K562 (cell line): Measurements from ENCODE around the gene PRM3. TPM values are rescaled to one million over a fixed set of nuclear protein-coding genes. Genes with fewer than 3 reads are reported as not detected.

ENCODE experiments used
- ARID2 ChIP-seq: fragments of 450-650 bp; IDR thresholded peaks from 2 replicates; pipeline ENCODE4 v1.6.1; 2017; ENCODE audit warnings: antibody characterized with exemption, mild to moderate bottlenecking
- HCFC1 ChIP-seq: IDR thresholded peaks from 2 replicates; pipeline ENCODE4 v1.6.1; 2012; ENCODE audit warnings: low read depth, low read length, improper control_type of control experiment
- HDAC3 ChIP-seq: fragments of 450-650 bp; IDR thresholded peaks from 2 replicates; pipeline ENCODE4 v1.6.1; 2018; ENCODE audit warnings: borderline replicate concordance, mild to moderate bottlenecking, moderate library complexity; ENCODE audit not compliant: partially characterized antibody
- IFI16 ChIP-seq: fragments of 250-450 bp; sonication (Bioruptor Pico); IDR thresholded peaks from 2 replicates; pipeline ENCODE4 v2.1.2; 2022; ENCODE audit warnings: mild to moderate bottlenecking, inconsistent platforms
- JUN ChIP-seq, 2 experiments: sonication (generic) in 1 of 2; formaldehyde crosslinking in 1 of 2; IDR thresholded peaks; 2 replicates each; pipeline versions ENCODE4 v1.6.1 to v1.8.0; 2012 to 2022; ENCODE audit warnings: borderline replicate concordance in 2 of 2, mild to moderate bottlenecking in 2 of 2, improper control_type of control experiment in 1 of 2, low read depth in 1 of 2, low read length in 1 of 2, missing genetic modification reagents in 1 of 2
- JUNB ChIP-seq: fragments of 450-650 bp; formaldehyde crosslinking; conservative IDR thresholded peaks from 2 replicates; pipeline ENCODE4 v1.4.0; 2020; ENCODE audit warnings: mild to moderate bottlenecking
- KDM5B ChIP-seq: fragments of 200-600 bp; sonication (generic); IDR thresholded peaks from 2 replicates; pipeline ENCODE4 v1.6.1; 2012; ENCODE audit warnings: low read depth, mild to moderate bottlenecking, moderate library complexity, low read length, control low read depth, inconsistent platforms; ENCODE audit not compliant: insufficient replicate concordance
- L3MBTL2 ChIP-seq: fragments of 450-650 bp; IDR thresholded peaks from 2 replicates; pipeline ENCODE4 v1.6.1; 2016; ENCODE audit warnings: mild to moderate bottlenecking, moderate library complexity
- MAFF ChIP-seq: IDR thresholded peaks from 2 replicates; pipeline ENCODE4 v1.6.1; 2012; ENCODE audit warnings: low read length, improper control_type of control experiment
- MCM7 ChIP-seq, 2 experiments: fragments of 450-650 bp; IDR thresholded peaks; 2 replicates each; pipeline ENCODE4 v1.6.1; 2016 to 2018
- MED1 ChIP-seq: sonication (generic); formaldehyde crosslinking; IDR thresholded peaks from 2 replicates; pipeline ENCODE4 v1.8.1; 2023; ENCODE audit warnings: missing genetic modification reagents, borderline replicate concordance
- MEIS2 ChIP-seq: fragments of 450-650 bp; IDR thresholded peaks from 2 replicates; pipeline ENCODE4 v1.6.1; 2014; ENCODE audit warnings: mild to moderate bottlenecking; ENCODE audit not compliant: partially characterized antibody
- MIER1 ChIP-seq: fragments of 450-650 bp; IDR thresholded peaks from 2 replicates; pipeline ENCODE4 v1.6.1; 2016; ENCODE audit warnings: antibody characterized with exemption, mild to moderate bottlenecking, low read depth
- NR3C1 ChIP-seq: sonication (generic); formaldehyde crosslinking; IDR thresholded peaks from 2 replicates; pipeline ENCODE4 v1.8.1; 2022; ENCODE audit warnings: missing genetic modification reagents
- SAFB2 ChIP-seq: fragments of 200-400 bp; formaldehyde crosslinking; IDR thresholded peaks from 2 replicates; pipeline ENCODE4 v1.6.1; 2018; ENCODE audit warnings: borderline replicate concordance, low read length, low read depth, moderate library complexity; ENCODE audit not compliant: severe bottlenecking
- SMAD4 ChIP-seq: fragments of 250-450 bp; sonication (Bioruptor Pico); conservative IDR thresholded peaks from 2 replicates; pipeline ENCODE4 v1.8.0; 2021; ENCODE audit warnings: inconsistent platforms, mild to moderate bottlenecking, moderate library complexity
- TBP ChIP-seq: optimal IDR thresholded peaks from 2 replicates; pipeline ENCODE3; 2011; ENCODE audit warnings: low read depth, low read length, improper control_type of control experiment
- ZNF133 ChIP-seq: fragments of 250-450 bp; sonication (Bioruptor Pico); IDR thresholded peaks from 2 replicates; pipeline ENCODE4 v1.4.0; 2020; ENCODE audit warnings: mild to moderate bottlenecking
- ZNF780A ChIP-seq: fragments of 250-450 bp; sonication (Bioruptor Pico); IDR thresholded peaks from 2 replicates; pipeline ENCODE4 v1.5.0; 2021; ENCODE audit warnings: mild to moderate bottlenecking
- ZZZ3 ChIP-seq: fragments of 450-650 bp; IDR thresholded peaks from 2 replicates; pipeline ENCODE4 v1.6.1; 2016; ENCODE audit warnings: antibody characterized with exemption, mild to moderate bottlenecking, moderate library complexity
- polyA plus RNA-seq, 8 experiments: library from polyadenylated mRNA; depleted of rRNA in 4 of 8; stranded (reverse) in 5 of 8; unstranded in 3 of 8; fragments of >200 nt; fragmentation: Nextera tagmentation in 2 of 8; fragmentation: Illumina TruSeq in 1 of 8; extraction: Ambion mirVana in 2 of 8; extraction: Trizol in 1 of 8; gene quantifications; 2 replicates each; pipeline versions ENCODE4 v1.2.1 to v1.2.3, GENCODE V29; 2011 to 2014; ENCODE audit warnings: inconsistent platforms in 1 of 8, missing spikeins in 1 of 8
- total RNA-seq, 7 experiments: library from RNA; depleted of rRNA in 6 of 7; stranded (reverse); fragments of >200 nt in 6 of 7; fragmentation: Illumina TruSeq in 2 of 7; extraction: Trizol in 2 of 7; gene quantifications; 2 replicates each; pipeline versions ENCODE4 v1.2.1 to v1.2.3, GENCODE V29; 2011 to 2021; ENCODE audit warnings: low replicate concordance in 1 of 7
- TF ChIP-seq, protein P1 (sequence below), 2 experiments: fragments of 450-650 bp in 1 of 2; sonication (generic) in 1 of 2; formaldehyde crosslinking in 1 of 2; IDR thresholded peaks in 1 of 2; conservative IDR thresholded peaks in 1 of 2; 2 replicates each; pipeline versions ENCODE4 v1.6.1 to v1.8.1; 2016 to 2023; ENCODE audit warnings: mild to moderate bottlenecking in 2 of 2, moderate library complexity in 2 of 2, inconsistent platforms in 1 of 2, missing genetic modification reagents in 1 of 2
- TF ChIP-seq, protein P2 (sequence below): fragments of 450-650 bp; IDR thresholded peaks from 2 replicates; pipeline ENCODE4 v1.6.1; 2017; ENCODE audit warnings: antibody characterized with exemption
- TF ChIP-seq, protein P3 (sequence below), 2 experiments: fragments of 250-450 bp in 1 of 2; fragments of 450-650 bp in 1 of 2; sonication (Bioruptor Pico) in 1 of 2; IDR thresholded peaks; 2 replicates each; pipeline versions ENCODE4 v1.6.1 to v1.8.0; 2016 to 2021; ENCODE audit warnings: mild to moderate bottlenecking in 2 of 2, moderate library complexity in 2 of 2, missing compliant biosample characterization in 1 of 2, missing genetic modification characterization in 1 of 2

The PRM3 gene
- total and polyA plus RNA-seq, 9 of the 15 experiments (the other 6 are each of a cell fraction or from before 2014, with no cell fraction given) = not detected

- TF ChIP-seq IFI16 (CRISPR knock-in tag) (no peak), ZNF133 (CRISPR knock-in tag) (no peak), ARID2 (no peak), JUNB (CRISPR knock-in tag) (no peak), NR3C1 (no peak), KDM5B (no peak), SAFB2 (no peak), MAFF (no peak), JUN (IDR thresholded peaks at IDR 0.05; ENCODE audit: borderline replicate concordance, low read depth, low read length) (no peak), JUN (CRISPR knock-in tag; IDR thresholded peaks at IDR 0.05; ENCODE audit: borderline replicate concordance) (no peak), SMAD4 (no peak), ZNF780A (CRISPR knock-in tag) (no peak), MED1 (no peak), MCM7 (IDR thresholded peaks at IDR 0.05) (no peak), TBP (no peak), MIER1 (no peak), MEIS2 (no peak), HCFC1 (no peak), L3MBTL2 (peak; percentile 60), HDAC3 (no peak), ZZZ3 (no peak)
- TF ChIP-seq, protein P1, sequence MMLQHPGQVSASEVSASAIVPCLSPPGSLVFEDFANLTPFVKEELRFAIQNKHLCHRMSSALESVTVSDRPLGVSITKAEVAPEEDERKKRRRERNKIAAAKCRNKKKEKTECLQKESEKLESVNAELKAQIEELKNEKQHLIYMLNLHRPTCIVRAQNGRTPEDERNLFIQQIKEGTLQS (IDR thresholded peaks at IDR 0.05) = no peak
- TF ChIP-seq, protein P1 (CRISPR knock-in tag; conservative IDR thresholded peaks at IDR 0.05) = no peak
- TF ChIP-seq, protein P2, sequence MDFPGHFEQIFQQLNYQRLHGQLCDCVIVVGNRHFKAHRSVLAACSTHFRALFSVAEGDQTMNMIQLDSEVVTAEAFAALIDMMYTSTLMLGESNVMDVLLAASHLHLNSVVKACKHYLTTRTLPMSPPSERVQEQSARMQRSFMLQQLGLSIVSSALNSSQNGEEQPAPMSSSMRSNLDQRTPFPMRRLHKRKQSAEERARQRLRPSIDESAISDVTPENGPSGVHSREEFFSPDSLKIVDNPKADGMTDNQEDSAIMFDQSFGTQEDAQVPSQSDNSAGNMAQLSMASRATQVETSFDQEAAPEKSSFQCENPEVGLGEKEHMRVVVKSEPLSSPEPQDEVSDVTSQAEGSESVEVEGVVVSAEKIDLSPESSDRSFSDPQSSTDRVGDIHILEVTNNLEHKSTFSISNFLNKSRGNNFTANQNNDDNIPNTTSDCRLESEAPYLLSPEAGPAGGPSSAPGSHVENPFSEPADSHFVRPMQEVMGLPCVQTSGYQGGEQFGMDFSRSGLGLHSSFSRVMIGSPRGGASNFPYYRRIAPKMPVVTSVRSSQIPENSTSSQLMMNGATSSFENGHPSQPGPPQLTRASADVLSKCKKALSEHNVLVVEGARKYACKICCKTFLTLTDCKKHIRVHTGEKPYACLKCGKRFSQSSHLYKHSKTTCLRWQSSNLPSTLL = no peak
- TF ChIP-seq, protein P3, sequence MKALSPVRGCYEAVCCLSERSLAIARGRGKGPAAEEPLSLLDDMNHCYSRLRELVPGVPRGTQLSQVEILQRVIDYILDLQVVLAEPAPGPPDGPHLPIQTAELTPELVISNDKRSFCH (CRISPR knock-in tag; IDR thresholded peaks at IDR 0.05) = no peak
- TF ChIP-seq, protein P3 (tag; IDR thresholded peaks at IDR 0.05) = no peak
These were observed 16.1 kb downstream of the PRM3 start (continued) for GRCh38 chr16:11257131-11257938.
